Hematopoietic multipotent progenitor cell (in vitro differentiated cells): ENCODE data around the gene LMX1B. TPM values are rescaled to one million over a fixed set of nuclear protein-coding genes. Genes with fewer than 3 reads are reported as not detected.
"Not testable (repeated sequence)": the region's sequence is repeated elsewhere in the genome, so short reads cannot be mapped to it uniquely, and the experiment has no call there.

Source experiments
- DNase-seq, 3 donors: peaks; one replicate each; pipeline ENCODE4 v3.0.0-alpha.2; 2011 to 2015; ENCODE audit warnings: low read depth in 2 of 3, low spot score in 2 of 3
- total RNA-seq: library from RNA; depleted of rRNA; stranded (reverse); fragments of >200 nt; gene quantifications from one replicate; pipeline ENCODE4 v1.2.3, GENCODE V29; 2012

Gene LMX1B
- total RNA-seq, 1 donor = under 0.01 TPM

GRCh38 chr9:126652140-126652582, 38.4 kb downstream of the LMX1B start:
- DNase-seq = no peak

GRCh38 chr9:126654124-126654523, 40.4 kb downstream of the LMX1B start:
- DNase-seq = no peak

DNA sequence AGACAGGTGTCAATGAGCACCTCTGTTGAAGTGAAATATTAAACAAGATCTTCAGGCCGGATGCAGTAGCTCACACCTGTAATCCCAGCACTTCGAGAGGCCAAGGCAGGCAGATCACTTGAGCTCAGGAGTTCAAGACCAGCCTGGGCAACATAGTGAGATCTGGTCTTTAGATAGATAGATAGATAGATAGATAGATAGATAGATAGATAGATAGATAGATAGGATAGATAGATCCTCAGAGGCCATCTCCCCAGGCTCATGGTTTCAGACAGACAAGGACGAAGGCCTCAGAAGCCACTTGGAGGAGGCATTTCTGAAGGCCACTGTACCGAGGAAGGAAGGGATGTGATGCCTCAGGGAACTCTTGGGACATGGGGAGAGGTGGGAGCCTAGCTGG, 42.5 kb downstream of the LMX1B start:
- DNase-seq = not testable (repeated sequence)

DNA sequence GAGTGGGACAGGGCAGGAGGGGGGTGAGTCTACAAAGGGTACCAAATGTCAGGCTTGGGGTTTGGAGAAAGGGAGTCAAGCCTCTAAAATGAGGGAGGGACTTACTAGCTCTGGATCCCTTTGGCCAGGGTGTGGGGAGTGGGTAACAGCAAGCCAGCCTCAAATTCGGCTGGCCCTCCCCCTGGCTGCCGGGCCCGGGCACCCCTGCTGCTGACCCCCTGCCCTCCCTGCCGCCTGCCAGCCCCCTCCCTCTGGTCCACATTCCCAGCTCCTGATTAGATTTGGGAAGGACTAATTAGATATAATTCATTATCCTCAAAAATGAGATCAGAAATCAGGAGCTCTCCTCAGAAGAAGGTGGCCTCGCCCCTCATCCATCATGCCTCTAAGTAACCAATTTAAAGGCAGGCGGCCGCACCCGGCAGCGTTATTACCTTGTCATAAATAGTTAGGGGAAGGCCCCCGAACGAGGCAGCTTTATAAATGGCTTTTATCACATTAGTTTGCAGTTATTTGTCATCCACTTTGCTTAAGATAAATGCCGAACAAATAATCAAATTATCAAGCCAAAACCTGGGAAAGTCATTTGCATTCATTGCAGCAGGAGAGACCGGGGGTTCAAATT, 44.6 kb downstream of the LMX1B start:
- DNase-seq = no peak

GRCh38 chr9:126658956-126659555, 45.3 kb downstream of the LMX1B start:
- DNase-seq = no peak

DNA sequence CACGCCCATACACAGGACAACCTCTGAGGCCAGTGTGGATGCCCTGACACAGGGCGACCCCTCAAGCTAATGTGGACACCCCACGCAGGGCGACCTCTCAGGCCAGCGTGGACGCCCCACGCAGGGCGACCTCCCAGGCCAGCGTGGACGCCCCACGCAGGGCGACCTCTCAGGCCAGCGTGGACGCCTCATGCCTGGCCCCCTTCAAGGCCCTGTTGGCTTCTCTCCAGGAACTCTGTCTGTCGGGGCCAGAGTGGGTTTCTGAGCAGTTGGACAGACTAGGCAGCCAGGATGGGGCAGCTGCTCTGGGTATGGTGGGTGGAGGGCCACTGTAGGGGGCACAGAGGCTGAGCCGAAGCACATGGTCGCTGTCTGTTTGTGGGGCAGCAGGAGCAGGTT, 47.4 kb downstream of the LMX1B start:
- DNase-seq = no peak

- DNase-seq = no peak
These were observed 48.0 kb downstream of the LMX1B start for GRCh38 chr9:126661521-126662251.

DNA sequence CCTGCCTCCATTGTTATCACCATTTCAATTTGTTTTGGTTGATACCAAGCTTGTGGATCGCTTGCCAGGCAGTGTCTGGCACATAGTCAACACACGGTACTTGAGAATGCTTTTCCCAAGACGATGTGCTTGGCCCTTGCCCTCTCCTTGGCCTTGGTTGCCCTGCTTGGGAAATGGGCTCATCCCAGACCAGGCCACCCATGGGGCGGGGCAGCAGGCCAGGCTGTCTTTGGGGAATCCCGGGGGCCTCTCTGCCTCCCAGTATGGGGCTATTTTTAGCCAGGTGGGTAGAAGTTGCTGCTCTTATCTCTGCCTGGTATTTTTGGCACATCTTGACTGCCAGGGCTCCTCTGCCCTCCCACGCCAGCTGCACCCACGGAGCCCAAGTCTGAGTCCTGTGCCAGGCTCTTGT, 49.9 kb downstream of the LMX1B start:
- no peak for DNase-seq

- no peak for DNase-seq
These were observed 51.3 kb downstream of the LMX1B start for GRCh38 chr9:126664900-126665643.

- no peak for DNase-seq
These were observed 51.9 kb downstream of the LMX1B start for GRCh38 chr9:126665644-126666035.

GRCh38 chr9:126666155-126666803, 52.6 kb downstream of the LMX1B start:
- DNase-seq = no peak

GRCh38 chr9:126667190-126668055, 53.7 kb downstream of the LMX1B start:
- DNase-seq = no peak

DNA sequence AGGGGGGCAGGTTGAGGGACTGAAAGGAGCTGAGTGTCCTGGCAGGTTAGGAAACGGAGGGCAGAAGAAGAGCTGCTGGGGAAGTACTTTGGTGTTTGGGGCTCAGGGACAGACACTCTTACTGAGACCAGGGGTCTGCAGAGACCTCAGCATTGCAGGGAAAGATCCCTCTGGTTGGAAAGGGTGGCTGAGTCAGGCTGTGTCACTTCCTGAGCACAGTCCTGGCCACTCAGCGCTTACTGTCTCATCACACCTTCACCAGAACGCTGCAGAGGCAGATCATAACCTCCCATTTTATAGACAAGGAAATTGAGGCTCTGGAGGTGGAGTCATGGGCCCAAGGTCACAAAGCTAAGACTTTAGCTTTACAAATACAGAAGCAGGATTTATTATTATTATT, 54.3 kb downstream of the LMX1B start:
- DNase-seq = no peak

DNA sequence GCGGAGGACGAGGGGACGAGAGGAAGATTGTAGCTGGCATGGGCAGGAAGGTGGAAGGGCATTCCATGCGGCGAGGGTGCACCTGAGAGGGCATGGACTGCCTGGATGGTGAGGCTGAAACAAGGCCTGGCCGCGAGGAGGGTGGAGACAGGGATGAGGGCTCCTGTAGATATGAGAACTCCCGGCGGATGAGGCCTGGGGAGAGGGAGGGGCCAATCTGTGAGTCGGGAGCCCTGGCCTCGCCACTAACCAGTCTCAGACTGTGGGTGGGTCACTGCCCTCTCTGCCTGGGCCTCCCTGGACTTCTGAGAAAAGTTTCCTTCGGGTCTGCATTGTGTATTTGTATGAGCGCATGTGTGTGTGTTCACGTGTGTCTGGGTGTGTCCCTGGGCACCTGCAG, 55.4 kb downstream of the LMX1B start:
- no peak for DNase-seq

- DNase-seq = no peak
These were observed 56.5 kb downstream of the LMX1B start for GRCh38 chr9:126670270-126670669.

GRCh38 chr9:126671381-126671831, 57.7 kb downstream of the LMX1B start:
- DNase-seq = no peak

GRCh38 chr9:126671983-126672382, 58.3 kb downstream of the LMX1B start:
- no peak for DNase-seq

DNA sequence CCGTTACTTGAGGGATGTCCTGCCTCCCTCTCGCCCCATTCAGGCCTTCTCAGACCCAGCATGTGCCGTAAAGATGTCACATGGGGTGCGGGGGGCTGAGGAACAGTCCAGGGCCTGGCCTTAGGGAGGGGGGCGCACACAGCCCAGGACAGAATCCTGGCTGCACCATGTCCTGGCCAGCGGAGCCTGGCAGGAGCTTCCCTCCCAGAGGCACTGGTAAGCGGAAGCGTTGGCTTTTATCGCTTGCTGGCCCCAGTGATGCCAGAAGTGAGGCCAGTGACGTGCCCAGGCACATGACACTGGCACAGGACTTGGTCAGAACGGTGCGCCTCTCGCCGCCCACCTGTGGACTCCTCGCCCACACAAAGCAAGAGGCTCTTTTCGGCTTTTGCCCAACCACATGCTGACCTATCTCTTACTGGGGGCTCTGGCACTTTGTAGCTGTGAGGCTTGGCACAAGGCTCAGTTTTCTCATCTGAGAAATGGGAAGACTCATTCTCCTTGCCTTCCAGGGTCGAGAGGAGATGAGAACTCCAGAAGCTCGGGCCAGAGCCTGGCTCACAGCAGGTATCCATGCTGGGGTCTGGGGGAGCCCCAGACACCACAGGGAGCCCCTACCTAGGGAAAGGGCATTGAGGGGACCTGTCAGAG, 59.0 kb downstream of the LMX1B start:
- no peak for DNase-seq

GRCh38 chr9:126673689-126674364, 60.1 kb downstream of the LMX1B start:
- no peak for DNase-seq
